HCT116 (cell line): ENCODE data around the gene SCN3B. TPM values are rescaled to one million over a fixed set of nuclear protein-coding genes. Genes with fewer than 3 reads are reported as not detected.

Experiments used
- ATAC-seq: fragments of 200-7000 bp; cut with Tn5 transposase; 2 replicates; pipeline ENCODE4 v1.9.1; 2020; ENCODE audit warnings: mild to moderate bottlenecking, moderate library complexity
- BruUV-seq: library from RNA; stranded (reverse); fragments of 400-500 nt; replicated peaks from 2 replicates; lab custom pipeline; 2021; lab: Mats Ljungman, UMichigan
- CTCF ChIA-PET: fragments of 300-600 bp; sonication (Branson Sonifier 250); formaldehyde crosslinking; loops from one replicate; lab custom pipeline; 2021; ENCODE audit warnings: antibody characterized with exemption; lab: Charles Lee
- POLR2A ChIA-PET: fragments of 300-600, 350-600 bp; sonication (Branson Sonifier 250); formaldehyde crosslinking; loops from one replicate; lab custom pipeline; 2021; ENCODE audit warnings: antibody characterized with exemption; lab: Charles Lee
- RAD21 ChIA-PET, 2 experiments: fragments of 300-600 bp; sonication (Branson Sonifier 250); formaldehyde crosslinking; loops; one replicate each; lab custom pipeline; 2023; ENCODE audit warnings: low total read pairs in 2 of 2; ENCODE audit not compliant: uncharacterized antibody in 2 of 2, unreplicated experiment in 2 of 2, low non-redundant PET in 1 of 2; lab: Charles Lee
- DNase-seq: peaks from one replicate; pipeline ENCODE4 v3.0.0-alpha.2; 2010; ENCODE audit warnings: low read depth, low spot score
- H2AFZ ChIP-seq: fragments of 200-600 bp; shearing (Covaris generic), sonication (generic); 2 replicates; pipeline ENCODE4 v1.6.1; 2017; ENCODE audit warnings: low read depth, mixed run types, mixed read lengths, antibody characterized with exemption, low read length; ENCODE audit not compliant: poor library complexity, severe bottlenecking
- H3K27ac ChIP-seq: 2 replicates; pipeline ENCODE4 v1.5.1; 2012; ENCODE audit warnings: low read depth, low read length
- H3K27me3 ChIP-seq: fragments of 200-600 bp; sonication (generic); 2 replicates; pipeline ENCODE4 v1.6.1; 2016; ENCODE audit warnings: mixed run types, low read length, mixed read lengths; ENCODE audit not compliant: insufficient read depth
- H3K36me3 ChIP-seq, 2 experiments: fragments of 200-500 bp in 1 of 2; fragments of 200-600 bp in 1 of 2; sonication (Bioruptor generic) in 1 of 2; sonication (generic) in 1 of 2; 2 replicates each; pipeline versions ENCODE4 v1.5.1 to v1.6.1; 2014 to 2016; ENCODE audit warnings: low read length in 2 of 2, inconsistent platforms in 1 of 2, mixed read lengths in 1 of 2, mixed run types in 1 of 2; ENCODE audit not compliant: insufficient read depth in 2 of 2, control insufficient read depth in 1 of 2
- H3K4me1 ChIP-seq, 2 experiments: fragments of 200-600 bp in 1 of 2; sonication (generic) in 1 of 2; 2 replicates each; pipeline versions ENCODE4 v1.5.1 to v1.6.1; 2012 to 2017; ENCODE audit warnings: low read length in 2 of 2, inconsistent platforms in 1 of 2, mild to moderate bottlenecking in 1 of 2, mixed read lengths in 1 of 2, mixed run types in 1 of 2, moderate library complexity in 1 of 2; ENCODE audit not compliant: insufficient read depth in 2 of 2, control insufficient read depth in 1 of 2
- H3K4me2 ChIP-seq: fragments of 200-600 bp; sonication (generic); 2 replicates; pipeline ENCODE4 v1.6.1; 2017; ENCODE audit warnings: mixed run types, low read length, mixed read lengths
- H3K4me3 ChIP-seq, 2 experiments: fragments of 200-600 bp in 1 of 2; sonication (generic) in 1 of 2; replicated peaks in 1 of 2; 2 replicates each; pipeline ENCODE4 v1.5.1; 2011 to 2016; ENCODE audit warnings: low read length in 2 of 2, control low read depth in 1 of 2, low read depth in 1 of 2, mild to moderate bottlenecking in 1 of 2, mixed read lengths in 1 of 2, mixed run types in 1 of 2
- H3K79me2 ChIP-seq: fragments of 200-600 bp; sonication (generic); 2 replicates; pipeline ENCODE4 v1.6.1; 2017; ENCODE audit warnings: mild to moderate bottlenecking, mixed run types, low read length, moderate library complexity, mixed read lengths; ENCODE audit not compliant: insufficient read depth
- H3K9ac ChIP-seq: fragments of 200-600 bp; sonication (generic); 2 replicates; pipeline ENCODE4 v1.6.1; 2016; ENCODE audit warnings: low read length, mixed read lengths
- H3K9me2 ChIP-seq: fragments of 200-600 bp; sonication (generic), shearing (Covaris generic); 2 replicates; pipeline ENCODE4 v1.6.1; 2017; ENCODE audit warnings: mixed run types, mild to moderate bottlenecking, moderate library complexity; ENCODE audit not compliant: insufficient read depth
- H3K9me3 ChIP-seq, 2 experiments: fragments of 200-500 bp in 1 of 2; fragments of 200-600 bp in 1 of 2; sonication (Bioruptor generic) in 1 of 2; sonication (generic) in 1 of 2; 2 replicates each; pipeline ENCODE4 v1.6.1; 2014 to 2017; ENCODE audit warnings: low read length in 2 of 2, mixed read lengths in 2 of 2, inconsistent platforms in 1 of 2, low read depth in 1 of 2, mild to moderate bottlenecking in 1 of 2, mixed run types in 1 of 2, moderate library complexity in 1 of 2; ENCODE audit not compliant: control insufficient read depth in 1 of 2, insufficient read depth in 1 of 2
- H4K20me1 ChIP-seq: fragments of 200-600 bp; sonication (generic), shearing (Covaris generic); 2 replicates; pipeline ENCODE4 v1.6.1; 2017; ENCODE audit warnings: mixed run types, mild to moderate bottlenecking, moderate library complexity; ENCODE audit not compliant: insufficient read depth
- CBX3 ChIP-seq: IDR thresholded peaks from 2 replicates; pipeline ENCODE4 v1.6.1; 2012; ENCODE audit warnings: low read depth
- EGR1 ChIP-seq: IDR thresholded peaks from 2 replicates; pipeline ENCODE4 v1.6.1; 2012; ENCODE audit warnings: low read depth
- EZH2 ChIP-seq: fragments of 200-600 bp; sonication (generic); IDR thresholded peaks from 2 replicates; pipeline ENCODE4 v1.6.1; 2017; ENCODE audit warnings: antibody characterized with exemption, mixed run types
- EZH2phosphoT487 ChIP-seq: fragments of 200-600 bp; IDR thresholded peaks from 2 replicates; pipeline ENCODE4 v1.6.1; 2018; ENCODE audit warnings: antibody characterized with exemption, borderline replicate concordance
- JUND ChIP-seq: IDR thresholded peaks from 2 replicates; pipeline ENCODE4 v1.6.1; 2012
- POLR2A ChIP-seq: IDR thresholded peaks from 2 replicates; pipeline ENCODE4 v1.7.0; 2011; ENCODE audit warnings: borderline replicate concordance; ENCODE audit not compliant: insufficient read depth, insufficient read length; ENCODE audit errors: extremely low read depth
- POLR2AphosphoS5 ChIP-seq: IDR thresholded peaks from 2 replicates; pipeline ENCODE4 v1.6.1; 2011; ENCODE audit warnings: mild to moderate bottlenecking, low read depth, low read length, moderate library complexity
- RAD21 ChIP-seq: IDR thresholded peaks from 2 replicates; pipeline ENCODE4 v1.6.1; 2012; ENCODE audit warnings: low read depth, mild to moderate bottlenecking
- intact Hi-C: fragments of 100-400 bp; cut with micrococcal nuclease; formaldehyde crosslinking; loops from 2 replicates; pipeline ENCODE4 v1.10.0; 2022
- total RNA-seq: library from RNA; stranded (reverse); gene quantifications from one replicate; pipeline ENCODE4 v1.2.1, GENCODE V29; 2021; ENCODE audit not compliant: unreplicated experiment
- TF ChIP-seq, protein P1 (sequence below): IDR thresholded peaks from 2 replicates; pipeline ENCODE4 v1.6.1; 2012; ENCODE audit warnings: low read depth
- TF ChIP-seq, protein P2 (sequence below): IDR thresholded peaks from 2 replicates; pipeline ENCODE4 v1.6.1; 2012

SCN3B gene
- total RNA-seq, 1 experiment from 2014 or later, result 0.05 TPM

DNA sequence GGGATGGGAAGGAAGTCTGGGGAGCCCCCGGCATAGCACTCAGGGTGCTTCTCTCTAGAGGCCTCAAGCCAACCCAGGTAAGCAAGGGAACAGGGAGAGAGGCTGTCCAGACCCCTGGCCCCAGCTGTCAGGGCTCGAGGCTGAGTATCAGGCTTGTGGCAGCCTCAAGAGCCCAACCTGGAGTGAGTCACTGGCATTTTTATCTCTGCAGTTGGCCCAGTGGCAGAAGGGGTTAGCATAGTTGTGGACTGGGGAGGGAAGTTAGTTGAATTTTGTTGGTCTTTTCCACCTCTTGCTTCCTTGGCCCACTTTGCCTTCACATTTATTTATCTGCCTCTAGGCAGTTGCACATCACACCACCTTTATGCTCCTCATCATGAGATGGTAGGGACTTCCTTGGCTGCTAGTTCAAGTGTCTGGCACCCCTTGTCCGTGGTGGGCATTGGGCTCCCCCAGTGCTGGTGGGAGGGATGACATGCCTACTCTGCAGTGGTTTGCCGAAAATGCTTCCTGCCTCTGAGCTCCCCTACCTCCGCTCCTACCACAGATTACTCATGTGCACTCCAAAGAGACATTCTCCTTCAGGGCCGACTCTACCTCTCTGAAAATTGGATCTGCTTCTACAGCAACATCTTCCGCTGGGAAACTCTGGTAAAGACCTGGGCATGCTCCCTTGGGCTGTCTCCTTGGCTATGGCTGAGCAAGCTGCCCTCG, 60.1 kb downstream of the SCN3B start:
- ATAC-seq, result no peak
- BruUV-seq, result no TSS peak

More for the DNA sequence above, 60.1 kb downstream of the SCN3B start:
- POLR2A ChIA-PET, result no interaction called here
- no peaks in the 10 kb centered on the region for H3K36me3 ChIP-seq
- no peaks in the 10 kb centered on the region for H4K20me1 ChIP-seq
- CTCF ChIA-PET, result no interaction called here
- no peaks in the 10 kb centered on the region for H3K9me2 ChIP-seq
- intact Hi-C loops, result no loop called here
- H3K27ac ChIP-seq, result no peak overlapping the region
- no peak for DNase-seq
- no peak overlapping the region for H2AFZ ChIP-seq
- peaks cover 12 to 13% of the 10 kb centered on the region in 2 experiments for H3K4me1 ChIP-seq
- H3K9me3 ChIP-seq, result no peaks in the 10 kb centered on the region
- RAD21 ChIA-PET, result no interaction called here
- no peak for TF ChIP-seq CBX3
- no peak for TF ChIP-seq EZH2phosphoT487
- TF ChIP-seq JUND, result no peak
- TF ChIP-seq, protein P1, sequence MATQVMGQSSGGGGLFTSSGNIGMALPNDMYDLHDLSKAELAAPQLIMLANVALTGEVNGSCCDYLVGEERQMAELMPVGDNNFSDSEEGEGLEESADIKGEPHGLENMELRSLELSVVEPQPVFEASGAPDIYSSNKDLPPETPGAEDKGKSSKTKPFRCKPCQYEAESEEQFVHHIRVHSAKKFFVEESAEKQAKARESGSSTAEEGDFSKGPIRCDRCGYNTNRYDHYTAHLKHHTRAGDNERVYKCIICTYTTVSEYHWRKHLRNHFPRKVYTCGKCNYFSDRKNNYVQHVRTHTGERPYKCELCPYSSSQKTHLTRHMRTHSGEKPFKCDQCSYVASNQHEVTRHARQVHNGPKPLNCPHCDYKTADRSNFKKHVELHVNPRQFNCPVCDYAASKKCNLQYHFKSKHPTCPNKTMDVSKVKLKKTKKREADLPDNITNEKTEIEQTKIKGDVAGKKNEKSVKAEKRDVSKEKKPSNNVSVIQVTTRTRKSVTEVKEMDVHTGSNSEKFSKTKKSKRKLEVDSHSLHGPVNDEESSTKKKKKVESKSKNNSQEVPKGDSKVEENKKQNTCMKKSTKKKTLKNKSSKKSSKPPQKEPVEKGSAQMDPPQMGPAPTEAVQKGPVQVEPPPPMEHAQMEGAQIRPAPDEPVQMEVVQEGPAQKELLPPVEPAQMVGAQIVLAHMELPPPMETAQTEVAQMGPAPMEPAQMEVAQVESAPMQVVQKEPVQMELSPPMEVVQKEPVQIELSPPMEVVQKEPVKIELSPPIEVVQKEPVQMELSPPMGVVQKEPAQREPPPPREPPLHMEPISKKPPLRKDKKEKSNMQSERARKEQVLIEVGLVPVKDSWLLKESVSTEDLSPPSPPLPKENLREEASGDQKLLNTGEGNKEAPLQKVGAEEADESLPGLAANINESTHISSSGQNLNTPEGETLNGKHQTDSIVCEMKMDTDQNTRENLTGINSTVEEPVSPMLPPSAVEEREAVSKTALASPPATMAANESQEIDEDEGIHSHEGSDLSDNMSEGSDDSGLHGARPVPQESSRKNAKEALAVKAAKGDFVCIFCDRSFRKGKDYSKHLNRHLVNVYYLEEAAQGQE, result no peak
- no peak for TF ChIP-seq EZH2
- no peak for TF ChIP-seq RAD21
- TF ChIP-seq, protein P2, sequence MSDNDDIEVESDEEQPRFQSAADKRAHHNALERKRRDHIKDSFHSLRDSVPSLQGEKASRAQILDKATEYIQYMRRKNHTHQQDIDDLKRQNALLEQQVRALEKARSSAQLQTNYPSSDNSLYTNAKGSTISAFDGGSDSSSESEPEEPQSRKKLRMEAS, result no peak
- no peak for TF ChIP-seq POLR2A
- no peak for TF ChIP-seq EGR1
- TF ChIP-seq POLR2AphosphoS5, result no peak
- H3K9ac ChIP-seq, result no peak overlapping the region
- H3K79me2 ChIP-seq, result no peaks in the 10 kb centered on the region
- H3K27me3 ChIP-seq, result no peaks in the 10 kb centered on the region
- no peak overlapping the region for H3K4me2 ChIP-seq
- H3K4me3 ChIP-seq, result no peak overlapping the region
